ENCODE results near the gene TTC7B.

DNA sequence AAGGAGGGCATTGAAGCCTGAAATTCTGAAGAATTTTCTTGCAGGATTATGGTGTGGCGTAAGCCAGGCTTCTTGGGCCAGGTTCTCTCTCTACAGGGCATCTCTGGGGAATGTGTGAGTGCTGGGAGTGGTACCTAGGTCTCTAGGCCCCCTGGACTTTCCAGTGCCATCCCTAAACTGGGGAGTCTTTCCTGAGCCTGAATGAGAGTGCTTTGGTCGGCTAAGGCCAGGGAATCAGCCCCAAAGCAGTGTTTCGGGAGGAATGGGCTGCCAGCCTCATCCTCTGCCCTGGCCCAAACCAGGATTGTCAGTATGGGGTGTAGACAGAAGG is 325.5 kb downstream of the TTC7B start:
- TF ChIP-seq, protein P1, sequence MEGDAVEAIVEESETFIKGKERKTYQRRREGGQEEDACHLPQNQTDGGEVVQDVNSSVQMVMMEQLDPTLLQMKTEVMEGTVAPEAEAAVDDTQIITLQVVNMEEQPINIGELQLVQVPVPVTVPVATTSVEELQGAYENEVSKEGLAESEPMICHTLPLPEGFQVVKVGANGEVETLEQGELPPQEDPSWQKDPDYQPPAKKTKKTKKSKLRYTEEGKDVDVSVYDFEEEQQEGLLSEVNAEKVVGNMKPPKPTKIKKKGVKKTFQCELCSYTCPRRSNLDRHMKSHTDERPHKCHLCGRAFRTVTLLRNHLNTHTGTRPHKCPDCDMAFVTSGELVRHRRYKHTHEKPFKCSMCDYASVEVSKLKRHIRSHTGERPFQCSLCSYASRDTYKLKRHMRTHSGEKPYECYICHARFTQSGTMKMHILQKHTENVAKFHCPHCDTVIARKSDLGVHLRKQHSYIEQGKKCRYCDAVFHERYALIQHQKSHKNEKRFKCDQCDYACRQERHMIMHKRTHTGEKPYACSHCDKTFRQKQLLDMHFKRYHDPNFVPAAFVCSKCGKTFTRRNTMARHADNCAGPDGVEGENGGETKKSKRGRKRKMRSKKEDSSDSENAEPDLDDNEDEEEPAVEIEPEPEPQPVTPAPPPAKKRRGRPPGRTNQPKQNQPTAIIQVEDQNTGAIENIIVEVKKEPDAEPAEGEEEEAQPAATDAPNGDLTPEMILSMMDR (IDR thresholded peaks at IDR 0.05): no peak
- no peak for TF ChIP-seq EZH2 (IDR thresholded peaks at IDR 0.05; ENCODE audit: borderline replicate concordance, insufficient read depth, low read depth, low read length, poor library complexity, severe bottlenecking)
